ENCODE data around the gene LEMD2. TPM values are rescaled to one million over a fixed set of nuclear protein-coding genes. Genes with fewer than 3 reads are reported as not detected.
A peak's percentile ranks its signal among the peaks of the same experiment; 100 is the strongest.

LEMD2 gene
- total RNA-seq, 1 experiment from 2014 or later = 43.9 TPM

GRCh38 chr6:33759887-33760629, 28.9 kb downstream of the LEMD2 start (continued):
- TF ChIP-seq REST (IDR thresholded peaks at IDR 0.05; ENCODE audit: low read depth) (no peak), JUND (IDR thresholded peaks at IDR 0.05) (no peak), SP1 (IDR thresholded peaks at IDR 0.05; ENCODE audit: low read depth) (no peak)

- peak overlapping the region; percentile 47 for H3K4me2 ChIP-seq (ENCODE audit: low read length)
- POLR2A ChIA-PET = no interaction called here
- RAD21 ChIA-PET (ENCODE audit: low non-redundant PET in 1 of 2, low total read pairs in 2 of 2, uncharacterized antibody in 2 of 2, unreplicated experiment in 2 of 2) = no interaction called here
- DNase-seq (ENCODE audit: low read depth, low spot score) (no peak), ATAC-seq (no peak)
- H3K27ac ChIP-seq (ENCODE audit: low read depth, low read length) = no peak overlapping the region
- H2AFZ ChIP-seq (ENCODE audit: low read depth, low read length, poor library complexity, severe bottlenecking) = no peak overlapping the region
- no peak overlapping the region for H3K4me3 ChIP-seq (replicated peaks in 1 of 2; ENCODE audit: low read depth in 1 of 2, low read length in 2 of 2)
- H4K20me1 ChIP-seq (ENCODE audit: insufficient read depth) = no peaks in the 10 kb centered on the region
- intact Hi-C loops (cut with micrococcal nuclease) = no loop called here
- H3K4me1 ChIP-seq (ENCODE audit: control insufficient read depth in 1 of 2, insufficient read depth in 2 of 2, low read length in 2 of 2) = peaks cover 6 to 19% of the 10 kb centered on the region in 2 experiments; a peak in 3 of 4 replicates
- no peaks in the 10 kb centered on the region for H3K79me2 ChIP-seq (ENCODE audit: insufficient read depth, low read length)
- no peaks in the 10 kb centered on the region for H3K9me2 ChIP-seq (ENCODE audit: insufficient read depth)
- BruUV-seq (replicated peaks) = no TSS peak
- no peaks in the 10 kb centered on the region for H3K36me3 ChIP-seq (ENCODE audit: control insufficient read depth in 1 of 2, insufficient read depth in 2 of 2, low read length in 2 of 2)
- no peaks in the 10 kb centered on the region for H3K9me3 ChIP-seq (ENCODE audit: control insufficient read depth in 1 of 2, insufficient read depth in 1 of 2, low read depth in 1 of 2, low read length in 2 of 2)
- H3K9ac ChIP-seq (ENCODE audit: low read length) = no peak overlapping the region
- H3K27me3 ChIP-seq (ENCODE audit: insufficient read depth, low read length) = no peaks in the 10 kb centered on the region
- CTCF ChIA-PET = interaction anchor here (0.9 to 1.8 kb wide), 7 partner anchors 9 to 400 kb away, joined by 3 to 9 read pairs (median 4); partner anchors contain the start of gene UQCC2
- no peak for TF ChIP-seq SRF (IDR thresholded peaks at IDR 0.05; ENCODE audit: low read depth)
- no peak for TF ChIP-seq REST (IDR thresholded peaks at IDR 0.05; ENCODE audit: low read depth)
- no peak for TF ChIP-seq POLR2AphosphoS5 (IDR thresholded peaks at IDR 0.05; ENCODE audit: low read depth, low read length)
- no peak for TF ChIP-seq TCF7L2 (IDR thresholded peaks at IDR 0.05; ENCODE audit: borderline replicate concordance, extremely low read depth, insufficient read depth, insufficient read length)
- no peak for TF ChIP-seq POLR2A (IDR thresholded peaks at IDR 0.05; ENCODE audit: borderline replicate concordance, extremely low read depth, insufficient read depth, insufficient read length)
- no peak for TF ChIP-seq ATF3 (IDR thresholded peaks at IDR 0.05)
- TF ChIP-seq CTCF (IDR thresholded peaks at IDR 0.05 in 2 of 3, conservative IDR thresholded peaks at IDR 0.05 in 1 of 3; ENCODE audit: borderline replicate concordance in 1 of 3, insufficient read depth in 1 of 3, low read depth in 2 of 3, low read length in 2 of 3) = no peak
- no peak for TF ChIP-seq SP1 (IDR thresholded peaks at IDR 0.05; ENCODE audit: low read depth)
- TF ChIP-seq FOSL1 (IDR thresholded peaks at IDR 0.05; ENCODE audit: low read depth) = no peak
- TF ChIP-seq SIN3A (IDR thresholded peaks at IDR 0.05; ENCODE audit: low read depth) = no peak
- no peak for TF ChIP-seq EZH2phosphoT487 (IDR thresholded peaks at IDR 0.05; ENCODE audit: borderline replicate concordance)
- no peak for TF ChIP-seq EGR1 (IDR thresholded peaks at IDR 0.05; ENCODE audit: low read depth)
- TF ChIP-seq ZFX (IDR thresholded peaks at IDR 0.05) = no peak
- TF ChIP-seq RAD21 (IDR thresholded peaks at IDR 0.05; ENCODE audit: low read depth) = no peak
- TF ChIP-seq EZH2 (IDR thresholded peaks at IDR 0.05) = no peak
- no peak for TF ChIP-seq JUND (IDR thresholded peaks at IDR 0.05)
These were observed 30.1 kb downstream of the LEMD2 start for GRCh38 chr6:33758815-33759216.
